Body of pancreas (tissue), 4 donors: ENCODE data around the gene RTF2. TPM values are rescaled to one million over a fixed set of nuclear protein-coding genes. Genes with fewer than 3 reads are reported as not detected.

Experiments used
- ATAC-seq: fragments of 150-250 bp; one replicate; pipeline ENCODE4 v1.9.1; 2016
- DNase-seq, 4 donors: peaks; one replicate each; pipeline ENCODE4 v3.0.0-alpha.2; 2019
- H3K27ac ChIP-seq, 4 donors: fragments of 200-600 bp; sonication (generic); 1 replicate in 3 of 4; 2 replicates in 1 of 4; pipeline versions ENCODE4 v1.5.1 to v1.6.1; 2016 to 2019; ENCODE audit warnings: mild to moderate bottlenecking in 1 of 4, mixed read lengths in 1 of 4, moderate library complexity in 1 of 4
- H3K27me3 ChIP-seq, 2 donors: fragments of 200-600 bp; sonication (generic); one replicate each; pipeline ENCODE4 v1.6.0; 2016; ENCODE audit warnings: mild to moderate bottlenecking in 1 of 2
- H3K36me3 ChIP-seq, 2 donors: fragments of 200-600 bp; sonication (generic); replicated peaks in 1 of 2; 2 replicates each; pipeline ENCODE4 v1.5.1; 2016; ENCODE audit warnings: low read depth in 2 of 2; ENCODE audit not compliant: insufficient read depth in 1 of 2
- H3K4me1 ChIP-seq: fragments of 200-600 bp; sonication (generic); one replicate; pipeline ENCODE4 v1.6.0; 2016
- H3K4me3 ChIP-seq, 2 donors: fragments of 200-600 bp; sonication (generic); 1 replicate in 1 of 2; 2 replicates in 1 of 2; pipeline ENCODE4 v1.5.1; 2016 to 2019
- H3K9me3 ChIP-seq, 3 donors: fragments of 200-600 bp; sonication (generic); 1 replicate in 2 of 3; 2 replicates in 1 of 3; pipeline ENCODE4 v1.5.1; 2016
- CTCF ChIP-seq, 7 experiments: fragments of 450-650 bp in 4 of 7; fragments of 200-600 bp in 3 of 7; sonication (generic) in 3 of 7; IDR thresholded peaks; one replicate each; pipeline ENCODE4 v1.5.1; 2016 to 2019; ENCODE audit warnings: antibody characterized with exemption in 7 of 7
- POLR2A ChIP-seq, 3 donors: fragments of 450-650 bp; IDR thresholded peaks; one replicate each; pipeline ENCODE4 v1.6.1; 2016; ENCODE audit warnings: antibody characterized with exemption in 3 of 3, mild to moderate bottlenecking in 2 of 3
- WGBS, 2 donors: methylation state at CpG; one replicate each; pipeline ENCODE4 v1.1.5; 2017; 5-methylcytosine and 5-hydroxymethylcytosine counted together
- intact Hi-C: fragments of 100-400 bp; cut with DNase I; formaldehyde crosslinking; loops from one replicate; pipeline ENCODE4 v1.15.1; 2023
- total RNA-seq, 2 donors: library from RNA; depleted of rRNA; stranded (reverse); fragments of >200 nt; gene quantifications; one replicate each; pipeline ENCODE4 v1.1.0, GENCODE V29; 2016

The RTF2 gene
- total RNA-seq, 2 donors from 2014 or later, result 22.1 to 29.1 TPM

- Histone ChIP-seq H3K4me1 (no peaks in the 10 kb centered on the region), H3K36me3 (no peaks in the 10 kb centered on the region), H3K9me3 (no peaks in the 10 kb centered on the region), H3K27me3 (no peaks in the 10 kb centered on the region), H3K27ac (no peak overlapping the region), H3K4me3 (no peak overlapping the region)
- intact Hi-C loops, result no loop called here
- TF ChIP-seq POLR2A (IDR thresholded peaks at IDR 0.05), result no peak
- no peak for TF ChIP-seq CTCF (IDR thresholded peaks at IDR 0.05)
- ATAC-seq (no peak), DNase-seq (no peak)
- WGBS, 2 donors, result 62 to 77% methylated on average over 9 of the region's 9 CpGs
Measured at GRCh38 chr20:56542489-56543030, 74.1 kb downstream of the RTF2 start.

GRCh38 chr20:56551571-56551970 lies 83.1 kb downstream of the RTF2 start:
- intact Hi-C loops, result loop anchor here (10.0 kb wide), 1 partner anchor 423 kb away; no protein-coding TSS in a partner anchor
- 68 to 69% methylated on average over 8 of the region's 8 CpGs for WGBS, 2 donors

GRCh38 chr20:56552911-56553629 lies 84.6 kb downstream of the RTF2 start:
- no peaks in the 10 kb centered on the region for H3K4me1 ChIP-seq
- H3K27ac ChIP-seq, result no peak overlapping the region
- H3K9me3 ChIP-seq, result no peaks in the 10 kb centered on the region
- no peak for DNase-seq
- H3K4me3 ChIP-seq, result no peak overlapping the region
- H3K27me3 ChIP-seq, result no peaks in the 10 kb centered on the region
- TF ChIP-seq CTCF (IDR thresholded peaks at IDR 0.05), result no peak
- TF ChIP-seq POLR2A (IDR thresholded peaks at IDR 0.05), result no peak
- intact Hi-C loops, result loop anchor here (10.0 kb wide), 1 partner anchor 422 kb away; no protein-coding TSS in a partner anchor
- WGBS, 2 donors, result 47 to 54% methylated on average over 8 of the region's 8 CpGs
- no peaks in the 10 kb centered on the region for H3K36me3 ChIP-seq
- no peak for ATAC-seq

More at GRCh38 chr20:56551571-56551970, 83.1 kb downstream of the RTF2 start:
- no peaks in the 10 kb centered on the region for H3K4me1 ChIP-seq
- H3K27me3 ChIP-seq, result no peaks in the 10 kb centered on the region
- TF ChIP-seq CTCF (IDR thresholded peaks at IDR 0.05), result no peak
- no peak for TF ChIP-seq POLR2A (IDR thresholded peaks at IDR 0.05)
- H3K36me3 ChIP-seq, result no peaks in the 10 kb centered on the region
- H3K4me3 ChIP-seq, result no peak overlapping the region
- no peak for ATAC-seq
- no peak overlapping the region for H3K27ac ChIP-seq
- DNase-seq, result no peak
- no peaks in the 10 kb centered on the region for H3K9me3 ChIP-seq

- H3K27ac ChIP-seq, result no peak overlapping the region
- H3K9me3 ChIP-seq, result no peaks in the 10 kb centered on the region
- WGBS, 2 donors, result 28% methylated on average over 4 of the region's 4 CpGs
- H3K27me3 ChIP-seq, result no peaks in the 10 kb centered on the region
- ATAC-seq (peak; percentile 65), DNase-seq (peak in 3 of 4 donors; percentile 17 to 71 (median 33))
- no peaks in the 10 kb centered on the region for H3K4me1 ChIP-seq
- H3K4me3 ChIP-seq, result no peak overlapping the region
- intact Hi-C loops, result loop anchor here (10.0 kb wide), 1 partner anchor 420 kb away; no protein-coding TSS in a partner anchor
- no peaks in the 10 kb centered on the region for H3K36me3 ChIP-seq
- TF ChIP-seq CTCF (IDR thresholded peaks at IDR 0.05), result no peak
- no peak for TF ChIP-seq POLR2A (IDR thresholded peaks at IDR 0.05)
Measured at GRCh38 chr20:56554869-56555268, 86.4 kb downstream of the RTF2 start.
